GM19238 (cell line): Measurements from ENCODE around the gene ABCB4.
"Not testable (repeated sequence)": the region's sequence is repeated elsewhere in the genome, so short reads cannot be mapped to it uniquely, and the experiment has no call there.

Source experiments
- DNase-seq: peaks from one replicate; pipeline ENCODE4 v3.0.0; 2011; ENCODE audit warnings: low spot score; ENCODE audit not compliant: insufficient read length

ABCB4 gene

GRCh38 chr7:87476179-87476557 lies 688 bp upstream of the ABCB4 start:
- no peak for DNase-seq

- DNase-seq: peak; percentile 26
Observed at GRCh38 chr7:87474533-87475358, 734 bp downstream of the ABCB4 start.

GRCh38 chr7:87473986-87474385 lies 1.5 kb downstream of the ABCB4 start:
- DNase-seq: no peak

GRCh38 chr7:87473192-87473591 lies 2.3 kb downstream of the ABCB4 start:
- DNase-seq: no peak

GRCh38 chr7:87471473-87471872 lies 4.0 kb downstream of the ABCB4 start:
- no peak for DNase-seq

- DNase-seq: not testable (repeated sequence)
Observed at GRCh38 chr7:87469204-87469603, 6.3 kb downstream of the ABCB4 start.

- DNase-seq: not testable (repeated sequence)
Observed at GRCh38 chr7:87465534-87465880, 10.0 kb downstream of the ABCB4 start.

GRCh38 chr7:87464830-87465533 lies 10.5 kb downstream of the ABCB4 start:
- not testable (repeated sequence) for DNase-seq

GRCh38 chr7:87463982-87464381 lies 11.5 kb downstream of the ABCB4 start:
- no peak for DNase-seq

GRCh38 chr7:87460444-87460843 lies 15.0 kb downstream of the ABCB4 start:
- DNase-seq: not testable (repeated sequence)

- no peak for DNase-seq
Observed at GRCh38 chr7:87459941-87460340, 15.5 kb downstream of the ABCB4 start.

GRCh38 chr7:87458148-87458547 lies 17.3 kb downstream of the ABCB4 start:
- DNase-seq: no peak

- no peak for DNase-seq
Observed at GRCh38 chr7:87456247-87456646, 19.2 kb downstream of the ABCB4 start.

GRCh38 chr7:87452279-87452678 lies 23.2 kb downstream of the ABCB4 start:
- DNase-seq: no peak

- DNase-seq: no peak
Observed at GRCh38 chr7:87451187-87451586, 24.3 kb downstream of the ABCB4 start.

- no peak for DNase-seq
Observed at GRCh38 chr7:87450706-87451105, 24.8 kb downstream of the ABCB4 start.

- DNase-seq: no peak
Observed at GRCh38 chr7:87448388-87448787, 27.1 kb downstream of the ABCB4 start.

- DNase-seq: no peak
Observed at GRCh38 chr7:87447116-87447635, 28.3 kb downstream of the ABCB4 start.

- no peak for DNase-seq
Observed at GRCh38 chr7:87445897-87446296, 29.6 kb downstream of the ABCB4 start.

- no peak for DNase-seq
Observed at GRCh38 chr7:87435546-87435945, 39.9 kb downstream of the ABCB4 start.

- no peak for DNase-seq
Observed at GRCh38 chr7:87432536-87432935, 42.9 kb downstream of the ABCB4 start.

GRCh38 chr7:87427288-87427687 lies 48.2 kb downstream of the ABCB4 start:
- no peak for DNase-seq

- DNase-seq: no peak
Observed at GRCh38 chr7:87426160-87426559, 49.3 kb downstream of the ABCB4 start.
